Activated gamma-delta T cell treated with anti-CD3 and anti-CD28 coated beads, Interleukin-2, amount 50 U/mL, for 16 hours (primary cell): ENCODE measurements around the gene SLC35F6.
"Not testable (repeated sequence)": the region's sequence is repeated elsewhere in the genome, so short reads cannot be mapped to it uniquely, and the experiment has no call there.

Experiments
- DNase-seq: peaks from one replicate; pipeline ENCODE4 v3.0.0-alpha.2; 2020; ENCODE audit warnings: low read depth

Gene SLC35F6

DNA sequence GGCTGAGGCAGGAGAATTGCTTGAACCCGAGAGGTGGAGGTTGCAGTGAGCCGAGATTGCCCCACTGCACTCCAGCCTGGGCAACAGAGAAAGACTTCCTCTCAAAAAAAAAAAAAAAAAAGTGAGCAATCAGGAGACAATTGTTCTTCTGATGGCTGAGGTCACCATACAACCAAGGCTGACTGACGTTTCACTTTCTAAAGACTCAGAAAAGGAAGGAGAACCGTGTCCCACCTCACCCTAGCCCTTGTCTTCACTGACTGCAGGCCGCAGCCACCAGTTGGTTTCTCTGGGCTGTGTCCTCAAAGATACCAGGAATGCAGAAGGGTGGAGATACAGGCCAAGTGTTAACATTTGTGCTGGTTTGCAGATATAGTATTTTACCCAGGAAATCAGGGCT lies 7.7 kb upstream of the SLC35F6 start:
- DNase-seq = no peak

GRCh38 chr2:26757873-26758789 lies 6.0 kb upstream of the SLC35F6 start:
- DNase-seq = no peak

- no peak for DNase-seq
Measured at GRCh38 chr2:26758790-26759321, 5.2 kb upstream of the SLC35F6 start.

- DNase-seq = no peak
Measured at GRCh38 chr2:26759845-26760244, 4.2 kb upstream of the SLC35F6 start.

- DNase-seq = not testable (repeated sequence)
Measured at GRCh38 chr2:26760991-26761390, 3.1 kb upstream of the SLC35F6 start.

DNA sequence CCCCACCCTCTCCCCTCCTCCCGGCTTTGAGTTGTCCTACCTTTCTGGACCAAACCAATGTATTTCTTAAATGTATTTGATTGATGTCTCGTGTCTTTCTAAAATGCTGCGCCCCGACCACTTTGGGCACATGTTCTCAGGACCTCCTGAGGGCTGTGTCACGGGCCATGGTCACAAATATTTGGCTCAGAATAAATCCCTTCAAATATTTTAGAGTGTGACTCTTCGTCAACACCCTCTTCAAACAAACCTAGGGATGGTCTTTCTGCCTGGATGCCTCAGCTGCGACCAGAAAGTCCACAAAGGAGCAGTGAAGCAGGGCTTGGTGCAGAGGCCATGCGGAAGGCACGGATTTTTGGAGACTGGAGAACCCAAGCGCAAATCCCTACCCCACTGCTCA lies 1.1 kb upstream of the SLC35F6 start:
- no peak for DNase-seq

DNA sequence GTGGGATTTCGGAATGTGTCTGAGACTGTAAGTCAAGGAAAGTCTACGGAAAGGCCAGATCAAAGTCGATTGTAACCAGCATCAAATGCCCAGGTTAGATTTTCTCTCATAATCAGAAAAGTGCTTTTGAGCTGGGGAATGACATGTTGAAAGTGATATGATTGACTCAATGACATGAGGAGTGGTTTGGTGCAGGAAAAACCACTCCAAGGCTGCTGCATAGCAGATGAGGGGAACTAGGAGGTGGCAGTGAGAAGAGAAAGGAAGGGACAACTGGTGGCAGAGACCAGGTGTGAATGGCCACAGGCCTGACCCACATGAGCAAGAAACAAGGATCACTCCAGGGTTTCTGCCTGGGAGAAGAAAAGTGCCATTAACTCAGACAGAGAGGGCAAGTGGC lies 822 bp downstream of the SLC35F6 start:
- no peak for DNase-seq

- no peak for DNase-seq
Measured at GRCh38 chr2:26765475-26766200, 1.6 kb downstream of the SLC35F6 start.

DNA sequence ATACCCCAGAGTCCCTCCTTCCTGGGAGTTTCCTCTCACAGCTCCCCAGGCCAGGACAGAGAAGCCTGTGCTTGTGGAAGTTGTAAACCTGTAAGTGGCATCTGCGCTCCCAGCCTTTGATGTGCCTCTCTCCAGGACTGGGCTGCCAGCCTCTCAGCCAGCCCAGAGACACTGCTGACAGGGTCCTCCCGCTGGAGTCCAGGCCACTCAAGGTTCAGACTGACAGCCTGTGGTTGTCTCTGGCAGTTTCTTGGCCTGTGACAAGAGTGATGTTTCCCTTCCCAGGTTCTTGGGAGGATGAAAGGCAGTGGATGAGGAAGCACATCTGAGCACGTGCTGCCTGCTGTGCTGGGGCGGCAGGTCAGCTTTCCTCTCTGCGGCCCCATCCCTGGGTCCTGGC lies 3.0 kb downstream of the SLC35F6 start:
- no peak for DNase-seq

GRCh38 chr2:26767894-26768487 lies 3.9 kb downstream of the SLC35F6 start:
- DNase-seq = no peak

GRCh38 chr2:26768759-26769088 lies 4.6 kb downstream of the SLC35F6 start:
- no peak for DNase-seq

GRCh38 chr2:26769089-26769761 lies 5.1 kb downstream of the SLC35F6 start:
- DNase-seq = no peak

- DNase-seq = no peak
Measured at GRCh38 chr2:26770986-26771586, 7.0 kb downstream of the SLC35F6 start.

DNA sequence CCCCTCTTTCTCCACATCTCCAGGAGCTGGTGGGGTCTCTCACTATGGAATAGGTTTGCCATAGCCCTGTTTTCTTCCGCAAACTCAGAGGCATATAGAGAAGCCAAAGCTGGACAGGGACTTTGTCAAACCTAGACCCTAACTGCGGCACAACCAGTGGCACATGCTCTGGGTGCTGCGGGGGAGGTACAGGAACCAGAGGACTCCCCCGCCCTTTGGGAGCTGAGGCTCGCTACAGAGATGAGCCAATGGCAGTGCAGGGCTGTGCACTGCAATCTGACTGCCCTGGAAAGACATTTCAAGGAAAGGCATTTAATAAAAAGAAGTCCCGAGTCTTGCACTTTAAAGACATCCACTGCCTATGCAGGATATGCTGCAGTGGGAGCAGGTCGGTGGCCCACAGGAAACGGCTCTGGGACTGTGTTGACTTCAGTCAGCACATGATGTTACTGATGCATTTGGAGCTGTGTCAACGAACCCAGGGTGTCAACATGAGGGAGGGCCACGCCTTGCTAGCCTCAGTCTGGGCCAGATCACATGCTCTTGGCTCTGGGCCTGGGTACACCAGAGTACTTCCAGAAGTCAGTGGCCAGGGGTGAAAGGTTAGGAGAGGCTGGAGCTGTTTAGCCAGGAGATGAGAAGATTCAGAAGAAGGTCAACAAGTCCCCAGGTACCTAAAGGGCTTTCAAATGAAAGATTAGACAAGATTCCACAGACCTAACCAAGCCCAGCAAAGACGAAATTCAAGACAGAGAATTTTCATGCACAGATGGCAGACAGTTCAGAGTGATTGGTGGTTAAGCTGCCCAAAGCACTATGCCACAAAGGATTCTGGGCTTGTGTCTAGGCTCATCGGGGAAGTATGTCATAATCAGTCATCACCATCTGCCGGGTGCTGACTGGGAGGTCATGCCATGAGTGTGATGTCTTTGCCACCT lies 8.2 kb downstream of the SLC35F6 start:
- DNase-seq = no peak

GRCh38 chr2:26776195-26776800 lies 12.2 kb downstream of the SLC35F6 start:
- no peak for DNase-seq

GRCh38 chr2:26778098-26778497 lies 14.0 kb downstream of the SLC35F6 start:
- no peak for DNase-seq

- no peak for DNase-seq
Measured at GRCh38 chr2:26778507-26778906, 14.4 kb downstream of the SLC35F6 start.

GRCh38 chr2:26780203-26780760 lies 16.2 kb downstream of the SLC35F6 start:
- no peak for DNase-seq

GRCh38 chr2:26782876-26783704 lies 19.0 kb downstream of the SLC35F6 start:
- no peak for DNase-seq
